AG09319 (cell line): ENCODE results near the gene CST3.

Experiments
- DNase-seq: peaks from one replicate; pipeline ENCODE4 v3.0.0-alpha.2; 2010; ENCODE audit warnings: low read depth; ENCODE audit errors: extremely low read depth
- TF ChIP-seq, protein P1 (sequence below): IDR thresholded peaks from 2 replicates; pipeline ENCODE4 v1.5.1; 2011; ENCODE audit warnings: low read depth, mild to moderate bottlenecking, inconsistent platforms, low read length, moderate library complexity

The CST3 gene

DNA sequence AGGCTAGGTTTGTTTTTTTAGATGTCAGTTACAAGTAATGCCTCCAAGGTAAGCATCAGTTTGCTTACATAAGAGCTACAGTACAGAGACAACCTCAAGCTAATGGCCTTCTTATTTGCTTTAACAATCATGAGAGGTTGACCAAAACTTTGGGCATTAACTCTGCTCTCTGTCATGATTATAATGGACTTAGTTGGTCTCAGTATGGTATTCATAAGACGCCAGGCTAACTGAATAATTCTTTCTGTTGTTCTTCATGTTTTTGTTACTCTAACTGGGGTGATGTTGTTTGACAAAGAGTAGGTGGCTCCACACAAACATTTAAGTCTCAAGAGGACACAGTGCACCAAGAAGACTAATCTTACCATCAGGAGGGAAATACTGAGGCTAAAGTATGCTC, 41.8 kb downstream of the CST3 start:
- TF ChIP-seq, protein P1, sequence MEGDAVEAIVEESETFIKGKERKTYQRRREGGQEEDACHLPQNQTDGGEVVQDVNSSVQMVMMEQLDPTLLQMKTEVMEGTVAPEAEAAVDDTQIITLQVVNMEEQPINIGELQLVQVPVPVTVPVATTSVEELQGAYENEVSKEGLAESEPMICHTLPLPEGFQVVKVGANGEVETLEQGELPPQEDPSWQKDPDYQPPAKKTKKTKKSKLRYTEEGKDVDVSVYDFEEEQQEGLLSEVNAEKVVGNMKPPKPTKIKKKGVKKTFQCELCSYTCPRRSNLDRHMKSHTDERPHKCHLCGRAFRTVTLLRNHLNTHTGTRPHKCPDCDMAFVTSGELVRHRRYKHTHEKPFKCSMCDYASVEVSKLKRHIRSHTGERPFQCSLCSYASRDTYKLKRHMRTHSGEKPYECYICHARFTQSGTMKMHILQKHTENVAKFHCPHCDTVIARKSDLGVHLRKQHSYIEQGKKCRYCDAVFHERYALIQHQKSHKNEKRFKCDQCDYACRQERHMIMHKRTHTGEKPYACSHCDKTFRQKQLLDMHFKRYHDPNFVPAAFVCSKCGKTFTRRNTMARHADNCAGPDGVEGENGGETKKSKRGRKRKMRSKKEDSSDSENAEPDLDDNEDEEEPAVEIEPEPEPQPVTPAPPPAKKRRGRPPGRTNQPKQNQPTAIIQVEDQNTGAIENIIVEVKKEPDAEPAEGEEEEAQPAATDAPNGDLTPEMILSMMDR: no peak
- no peak for DNase-seq

DNA sequence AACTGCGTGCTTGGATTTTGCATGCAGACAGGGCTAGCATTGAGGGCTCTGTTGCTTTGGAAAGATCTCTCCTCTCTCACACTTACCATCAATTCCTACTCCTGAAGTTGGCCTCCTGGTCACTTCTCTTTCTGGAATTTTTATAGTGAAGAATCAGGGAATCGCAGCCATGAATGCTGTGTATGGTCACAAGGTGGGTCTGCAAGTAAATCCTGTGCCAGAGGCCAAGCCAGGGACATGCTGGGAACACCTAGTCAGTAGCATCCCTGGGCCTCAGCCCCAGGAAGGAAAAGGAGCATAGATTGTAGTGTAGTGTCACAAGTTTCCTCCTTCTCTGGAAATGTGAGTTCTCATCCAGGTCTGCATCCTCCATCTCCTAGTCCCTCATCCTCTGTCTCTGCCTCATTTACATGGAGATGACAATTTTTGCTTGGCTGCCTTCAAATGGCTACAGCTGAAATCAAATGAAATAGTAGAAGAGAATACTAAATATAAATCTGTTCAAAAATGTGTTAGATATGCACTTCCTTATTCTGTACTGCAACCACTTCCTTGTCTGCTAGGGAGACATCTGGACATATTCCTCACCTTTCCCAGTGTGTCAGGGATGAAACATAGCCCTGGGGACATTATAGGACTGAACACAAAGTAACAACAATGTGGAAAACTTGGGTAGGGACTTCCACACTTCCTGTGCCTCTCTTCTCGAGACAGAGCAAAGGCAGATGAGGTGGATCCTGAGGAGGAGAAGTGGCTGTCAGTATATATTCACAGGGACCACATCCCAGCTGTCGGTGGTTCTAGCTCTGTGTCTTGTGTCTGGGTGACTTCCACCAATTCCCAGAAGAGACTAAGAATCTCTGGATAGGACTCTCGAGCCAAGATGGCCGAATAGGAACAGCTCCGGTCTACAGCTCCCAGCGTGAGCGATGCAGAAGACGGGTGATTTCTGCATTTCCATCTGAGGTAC, 49.0 kb downstream of the CST3 start:
- TF ChIP-seq, protein P1: no peak
- DNase-seq: no peak

- TF ChIP-seq, protein P1: no peak
- DNase-seq: no peak
These were observed 50.1 kb downstream of the CST3 start for GRCh38 chr20:23587631-23588030.

GRCh38 chr20:23586735-23587525, 50.8 kb downstream of the CST3 start:
- TF ChIP-seq, protein P1: no peak

GRCh38 chr20:23585808-23586734, 51.7 kb downstream of the CST3 start:
- TF ChIP-seq, protein P1: no peak
- DNase-seq: no peak

More at GRCh38 chr20:23586735-23587525, 50.8 kb downstream of the CST3 start:
- DNase-seq: no peak

DNA sequence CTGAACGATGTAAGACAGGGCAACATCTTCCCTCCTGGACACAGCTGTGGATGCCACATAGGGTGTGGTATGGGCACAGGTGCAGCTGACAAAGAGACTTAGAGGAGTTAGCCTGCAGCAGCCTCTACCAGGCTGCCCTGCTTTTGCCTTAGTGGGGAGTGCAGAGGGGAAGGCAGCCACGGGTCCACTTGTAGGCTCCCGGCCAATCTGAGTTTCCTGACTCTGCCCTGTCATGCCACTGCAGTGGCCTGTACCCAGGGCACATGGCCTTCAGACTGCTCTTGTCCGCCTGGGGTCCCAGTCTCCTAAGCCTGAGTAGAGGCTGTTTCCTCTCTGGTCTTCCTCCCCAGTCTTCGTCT, 52.3 kb downstream of the CST3 start:
- TF ChIP-seq, protein P1: no peak
- no peak for DNase-seq
